HepG2 (cell line): ENCODE results near the gene RAD51D. TPM values are rescaled to one million over a fixed set of nuclear protein-coding genes. Genes with fewer than 3 reads are reported as not detected.

Source experiments
- GFI1 ChIP-seq: sonication (generic); formaldehyde crosslinking; IDR thresholded peaks from 2 replicates; pipeline ENCODE4 v1.5.0; 2020; ENCODE audit warnings: missing genetic modification reagents, mild to moderate bottlenecking, borderline replicate concordance
- KDM5B ChIP-seq: sonication (generic); formaldehyde crosslinking; IDR thresholded peaks from 2 replicates; pipeline ENCODE4 v1.4.0; 2020; ENCODE audit warnings: missing genetic modification reagents, mild to moderate bottlenecking, borderline replicate concordance
- KLF12 ChIP-seq: sonication (generic); formaldehyde crosslinking; IDR thresholded peaks from 2 replicates; pipeline ENCODE4 v1.4.0; 2020; ENCODE audit warnings: missing genetic modification reagents, borderline replicate concordance
- MAFF ChIP-seq: IDR thresholded peaks from 2 replicates; pipeline ENCODE4 v1.6.1; 2011; ENCODE audit warnings: low read depth, low read length, improper control_type of control experiment
- NFE2L2 ChIP-seq: fragments of 150-350 bp; IDR thresholded peaks from 2 replicates; pipeline ENCODE4 v1.6.1; 2014; ENCODE audit warnings: low read length
- PHF8 ChIP-seq: sonication (generic); formaldehyde crosslinking; IDR thresholded peaks from 2 replicates; pipeline ENCODE4 v1.5.0; 2020; ENCODE audit warnings: missing genetic modification reagents
- RARA ChIP-seq: IDR thresholded peaks from 2 replicates; pipeline ENCODE4 v1.6.1; 2016; ENCODE audit warnings: missing genetic modification reagents, missing compliant biosample characterization
- ZNF441 ChIP-seq: sonication (generic); formaldehyde crosslinking; IDR thresholded peaks from 2 replicates; pipeline ENCODE4 v1.7.0; 2021; ENCODE audit warnings: missing genetic modification reagents, borderline replicate concordance
- ZNF746 ChIP-seq: sonication (generic); formaldehyde crosslinking; IDR thresholded peaks from 2 replicates; pipeline ENCODE4 v1.8.0; 2022; ENCODE audit warnings: mild to moderate bottlenecking, missing genetic modification reagents
- ZNF773 ChIP-seq: sonication (generic); formaldehyde crosslinking; IDR thresholded peaks from 2 replicates; pipeline ENCODE4 v1.4.0; 2020; ENCODE audit warnings: missing genetic modification reagents, borderline replicate concordance
- ZSCAN22 ChIP-seq: sonication (generic); formaldehyde crosslinking; IDR thresholded peaks from 2 replicates; pipeline ENCODE4 v1.4.0; 2020; ENCODE audit warnings: mild to moderate bottlenecking, missing genetic modification reagents
- polyA plus RNA-seq, 8 experiments: library from polyadenylated mRNA; depleted of rRNA in 3 of 8; stranded (reverse) in 7 of 8; unstranded in 1 of 8; fragments of >200 nt; fragmentation: Illumina TruSeq in 4 of 8; extraction: Trizol in 4 of 8; gene quantifications; 2 replicates each; pipeline versions ENCODE4 v1.2.1 to v1.2.3, GENCODE V29; 2011 to 2016; ENCODE audit warnings: low read depth in 4 of 8, missing spikeins in 1 of 8, mixed read lengths in 1 of 8; ENCODE audit not compliant: insufficient read depth in 1 of 8
- total RNA-seq, 5 experiments: library from RNA; depleted of rRNA; stranded (reverse); fragments of >200 nt; fragmentation: Illumina TruSeq; extraction: Trizol; gene quantifications; 2 replicates each; pipeline ENCODE4 v1.2.3, GENCODE V29; 2016; ENCODE audit warnings: low read depth in 1 of 5
- TF ChIP-seq, protein P1 (sequence below): sonication (generic); formaldehyde crosslinking; IDR thresholded peaks from 2 replicates; pipeline ENCODE4 v1.4.0; 2020; ENCODE audit warnings: missing genetic modification reagents, borderline replicate concordance
- TF ChIP-seq, protein P2 (sequence below), 2 experiments: sonication (generic) in 1 of 2; formaldehyde crosslinking in 1 of 2; IDR thresholded peaks; 2 replicates each; pipeline versions ENCODE4 v1.4.0 to v1.6.1; 2016 to 2020; ENCODE audit warnings: borderline replicate concordance in 1 of 2, low read depth in 1 of 2, mild to moderate bottlenecking in 1 of 2, missing genetic modification reagents in 1 of 2
- TF ChIP-seq, protein P3 (sequence below): sonication (generic); formaldehyde crosslinking; IDR thresholded peaks from 2 replicates; pipeline ENCODE4 v1.8.1; 2023; ENCODE audit warnings: mild to moderate bottlenecking, inconsistent platforms, moderate library complexity, missing genetic modification reagents, borderline replicate concordance
- TF ChIP-seq, protein P4 (sequence below): sonication (generic); formaldehyde crosslinking; IDR thresholded peaks from 2 replicates; pipeline ENCODE4 v1.4.0; 2020; ENCODE audit warnings: missing genetic modification reagents; ENCODE audit errors: not compliant biosample characterization
- TF ChIP-seq, protein P5 (sequence below): IDR thresholded peaks from 2 replicates; pipeline ENCODE4 v1.6.1; 2016; ENCODE audit warnings: low read depth, borderline replicate concordance
- TF ChIP-seq, protein P6 (sequence below): sonication (generic); formaldehyde crosslinking; IDR thresholded peaks from 2 replicates; pipeline ENCODE4 v1.8.1; 2023; ENCODE audit warnings: missing genetic modification reagents, mild to moderate bottlenecking, borderline replicate concordance

Gene RAD51D
- total and polyA plus RNA-seq, 2 of the 13 experiments (the other 11 are each of a cell fraction or from before 2014, with no cell fraction given) = 6.7 to 13.1 TPM

DNA sequence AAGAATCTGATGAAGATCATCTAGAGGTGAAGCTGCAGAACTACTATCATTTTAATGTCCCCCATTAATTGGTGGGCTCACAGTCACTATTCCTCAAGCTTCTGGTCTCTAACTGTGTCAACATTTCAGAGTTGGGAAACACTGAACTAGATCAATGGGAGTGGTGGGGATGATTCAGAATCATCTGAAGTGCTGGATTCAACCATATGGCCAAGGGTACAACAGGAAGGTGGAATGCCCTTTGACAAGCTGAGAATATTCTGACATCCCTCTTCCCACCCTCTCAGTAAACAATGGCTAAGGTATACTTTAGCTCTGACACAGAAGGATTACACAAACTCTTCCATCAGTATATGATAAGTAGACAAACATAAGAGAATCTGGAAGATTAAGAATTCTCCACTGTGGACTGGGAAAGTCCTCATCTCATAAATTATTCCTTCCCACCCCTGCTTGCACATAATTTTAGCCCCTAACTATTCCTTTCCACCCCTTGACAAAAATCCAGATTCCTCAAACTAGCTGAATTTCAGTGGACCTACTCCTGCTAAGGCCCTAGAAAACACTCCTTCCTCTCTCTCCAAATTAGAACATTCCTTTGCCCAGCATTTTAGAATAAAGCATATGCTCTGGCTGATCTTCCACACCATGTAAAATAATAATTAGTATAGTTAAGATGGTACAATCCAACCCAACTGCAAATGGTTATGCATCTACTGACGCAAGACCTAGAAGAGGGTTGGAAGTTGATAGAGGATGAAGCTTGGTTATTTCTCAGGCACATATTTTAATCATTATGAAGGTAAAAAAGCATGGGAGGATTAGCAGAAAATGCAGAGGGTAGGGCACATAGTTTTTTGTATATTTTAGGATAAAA is 39.9 kb downstream of the RAD51D start (continued):
- TF ChIP-seq, protein P1, sequence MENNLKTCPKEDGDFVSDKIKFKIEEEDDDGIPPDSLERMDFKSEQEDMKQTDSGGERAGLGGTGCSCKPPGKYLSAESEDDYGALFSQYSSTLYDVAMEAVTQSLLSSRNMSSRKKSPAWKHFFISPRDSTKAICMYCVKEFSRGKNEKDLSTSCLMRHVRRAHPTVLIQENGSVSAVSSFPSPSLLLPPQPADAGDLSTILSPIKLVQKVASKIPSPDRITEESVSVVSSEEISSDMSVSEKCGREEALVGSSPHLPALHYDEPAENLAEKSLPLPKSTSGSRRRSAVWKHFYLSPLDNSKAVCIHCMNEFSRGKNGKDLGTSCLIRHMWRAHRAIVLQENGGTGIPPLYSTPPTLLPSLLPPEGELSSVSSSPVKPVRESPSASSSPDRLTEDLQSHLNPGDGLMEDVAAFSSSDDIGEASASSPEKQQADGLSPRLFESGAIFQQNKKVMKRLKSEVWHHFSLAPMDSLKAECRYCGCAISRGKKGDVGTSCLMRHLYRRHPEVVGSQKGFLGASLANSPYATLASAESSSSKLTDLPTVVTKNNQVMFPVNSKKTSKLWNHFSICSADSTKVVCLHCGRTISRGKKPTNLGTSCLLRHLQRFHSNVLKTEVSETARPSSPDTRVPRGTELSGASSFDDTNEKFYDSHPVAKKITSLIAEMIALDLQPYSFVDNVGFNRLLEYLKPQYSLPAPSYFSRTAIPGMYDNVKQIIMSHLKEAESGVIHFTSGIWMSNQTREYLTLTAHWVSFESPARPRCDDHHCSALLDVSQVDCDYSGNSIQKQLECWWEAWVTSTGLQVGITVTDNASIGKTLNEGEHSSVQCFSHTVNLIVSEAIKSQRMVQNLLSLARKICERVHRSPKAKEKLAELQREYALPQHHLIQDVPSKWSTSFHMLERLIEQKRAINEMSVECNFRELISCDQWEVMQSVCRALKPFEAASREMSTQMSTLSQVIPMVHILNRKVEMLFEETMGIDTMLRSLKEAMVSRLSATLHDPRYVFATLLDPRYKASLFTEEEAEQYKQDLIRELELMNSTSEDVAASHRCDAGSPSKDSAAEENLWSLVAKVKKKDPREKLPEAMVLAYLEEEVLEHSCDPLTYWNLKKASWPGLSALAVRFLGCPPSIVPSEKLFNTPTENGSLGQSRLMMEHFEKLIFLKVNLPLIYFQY (CRISPR knock-in tag) = no peak
- TF ChIP-seq ZNF746 (no peak), RARA (CRISPR knock-in tag) (peak; percentile 76), KLF12 (no peak), ZNF773 (CRISPR knock-in tag) (no peak), GFI1 (no peak; the same call in 1 of the 2 replicates), NFE2L2 (no peak), PHF8 (CRISPR knock-in tag) (no peak), KDM5B (CRISPR knock-in tag) (no peak), ZNF441 (no peak), MAFF (no peak), ZSCAN22 (no peak)
- TF ChIP-seq, protein P2, sequence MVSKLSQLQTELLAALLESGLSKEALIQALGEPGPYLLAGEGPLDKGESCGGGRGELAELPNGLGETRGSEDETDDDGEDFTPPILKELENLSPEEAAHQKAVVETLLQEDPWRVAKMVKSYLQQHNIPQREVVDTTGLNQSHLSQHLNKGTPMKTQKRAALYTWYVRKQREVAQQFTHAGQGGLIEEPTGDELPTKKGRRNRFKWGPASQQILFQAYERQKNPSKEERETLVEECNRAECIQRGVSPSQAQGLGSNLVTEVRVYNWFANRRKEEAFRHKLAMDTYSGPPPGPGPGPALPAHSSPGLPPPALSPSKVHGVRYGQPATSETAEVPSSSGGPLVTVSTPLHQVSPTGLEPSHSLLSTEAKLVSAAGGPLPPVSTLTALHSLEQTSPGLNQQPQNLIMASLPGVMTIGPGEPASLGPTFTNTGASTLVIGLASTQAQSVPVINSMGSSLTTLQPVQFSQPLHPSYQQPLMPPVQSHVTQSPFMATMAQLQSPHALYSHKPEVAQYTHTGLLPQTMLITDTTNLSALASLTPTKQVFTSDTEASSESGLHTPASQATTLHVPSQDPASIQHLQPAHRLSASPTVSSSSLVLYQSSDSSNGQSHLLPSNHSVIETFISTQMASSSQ (IDR thresholded peaks at IDR 0.05; ENCODE audit: low read depth) = no peak
- TF ChIP-seq, protein P2 (CRISPR knock-in tag; IDR thresholded peaks at IDR 0.05; ENCODE audit: borderline replicate concordance) = no peak
- TF ChIP-seq, protein P3, sequence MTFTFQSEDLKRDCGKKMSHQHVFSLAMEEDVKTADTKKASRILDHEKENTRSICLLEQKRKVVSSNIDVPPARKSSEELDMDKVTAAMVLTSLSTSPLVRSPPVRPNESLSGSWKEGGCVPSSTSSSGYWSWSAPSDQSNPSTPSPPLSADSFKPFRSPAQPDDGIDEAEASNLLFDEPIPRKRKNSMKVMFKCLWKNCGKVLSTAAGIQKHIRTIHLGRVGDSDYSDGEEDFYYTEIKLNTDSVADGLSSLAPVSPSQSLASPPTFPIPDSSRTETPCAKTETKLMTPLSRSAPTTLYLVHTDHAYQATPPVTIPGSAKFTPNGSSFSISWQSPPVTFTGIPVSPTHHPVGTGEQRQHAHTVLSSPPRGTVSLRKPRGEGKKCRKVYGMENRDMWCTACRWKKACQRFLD (CRISPR knock-in tag) = no peak
- TF ChIP-seq, protein P4, sequence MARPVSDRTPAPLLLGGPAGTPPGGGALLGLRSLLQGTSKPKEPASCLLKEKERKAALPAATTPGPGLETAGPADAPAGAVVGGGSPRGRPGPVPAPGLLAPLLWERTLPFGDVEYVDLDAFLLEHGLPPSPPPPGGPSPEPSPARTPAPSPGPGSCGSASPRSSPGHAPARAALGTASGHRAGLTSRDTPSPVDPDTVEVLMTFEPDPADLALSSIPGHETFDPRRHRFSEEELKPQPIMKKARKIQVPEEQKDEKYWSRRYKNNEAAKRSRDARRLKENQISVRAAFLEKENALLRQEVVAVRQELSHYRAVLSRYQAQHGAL (CRISPR knock-in tag) = no peak
- TF ChIP-seq, protein P5, sequence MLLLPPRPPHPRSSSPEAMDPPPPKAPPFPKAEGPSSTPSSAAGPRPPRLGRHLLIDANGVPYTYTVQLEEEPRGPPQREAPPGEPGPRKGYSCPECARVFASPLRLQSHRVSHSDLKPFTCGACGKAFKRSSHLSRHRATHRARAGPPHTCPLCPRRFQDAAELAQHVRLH (CRISPR knock-in tag) = no peak
- TF ChIP-seq, protein P6, sequence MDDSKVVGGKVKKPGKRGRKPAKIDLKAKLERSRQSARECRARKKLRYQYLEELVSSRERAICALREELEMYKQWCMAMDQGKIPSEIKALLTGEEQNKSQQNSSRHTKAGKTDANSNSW (CRISPR knock-in tag) = no peak
